ENCODE results near the gene SRD5A1. TPM values are rescaled to one million over a fixed set of nuclear protein-coding genes. Genes with fewer than 3 reads are reported as not detected.

SRD5A1 gene
- total and polyA plus RNA-seq, 2 of the 8 experiments (the other 6 are each of a cell fraction or from before 2014, with no cell fraction given) = 34.7 to 42.4 TPM

GRCh38 chr5:6674421-6674820 lies 41.2 kb downstream of the SRD5A1 start:
- Histone ChIP-seq H3K27ac (ENCODE audit: low read depth, low read length) (no peak overlapping the region), H2AFZ (ENCODE audit: low read length) (no peak overlapping the region), H3K14ac (ENCODE audit: insufficient read length) (no peak overlapping the region), H4K5ac (ENCODE audit: insufficient read length, low read depth, low read length) (no peak overlapping the region), H4K8ac (ENCODE audit: extremely low read depth, insufficient read depth, low read length) (no peak overlapping the region), H2BK5ac (ENCODE audit: low read depth, low read length) (no peak overlapping the region), H3K9me3 (ENCODE audit: insufficient read depth in 2 of 2, low read depth in 1 of 2, low read length in 1 of 2) (peaks cover 12 to 19% of the 10 kb centered on the region in 2 experiments), H2BK20ac (ENCODE audit: low read length) (no peak overlapping the region), H3K9ac (replicated peaks in 1 of 4; ENCODE audit: extremely low read depth in 1 of 4, low read depth in 3 of 4, low read length in 3 of 4) (no peak overlapping the region), H2AK5ac (ENCODE audit: low read depth, low read length) (no peak overlapping the region), H4K20me1 (replicated peaks in 1 of 2; ENCODE audit: control insufficient read depth in 1 of 2, insufficient read depth in 2 of 2, low read length in 2 of 2) (no peaks in the 10 kb centered on the region), H3K23me2 (ENCODE audit: low read depth, low read length) (no peaks in the 10 kb centered on the region), H4K91ac (replicated peaks; ENCODE audit: insufficient read length, low read length) (no peak overlapping the region), H3K27me3 (replicated peaks in 1 of 4; ENCODE audit: control insufficient read depth in 3 of 4, extremely low read depth in 1 of 4, insufficient read depth in 3 of 4, low read length in 3 of 4) (no peaks in the 10 kb centered on the region; a peak in 1 of 7 replicates), H3K23ac (ENCODE audit: insufficient read length) (no peak overlapping the region), H3K36me3 (ENCODE audit: control insufficient read depth in 2 of 4, insufficient read depth in 4 of 4, low read length in 3 of 4) (peaks cover 0 to 17% (median 1%) of the 10 kb centered on the region in 4 experiments; a peak in 4 of 8 replicates), H3K56ac (replicated peaks; ENCODE audit: insufficient read length, low read depth, low read length) (no peak overlapping the region), H3K4me1 (replicated peaks in 1 of 4; ENCODE audit: control insufficient read depth in 3 of 4, insufficient read depth in 4 of 4, low read length in 3 of 4) (no peaks in the 10 kb centered on the region), H2BK12ac (ENCODE audit: low read depth, low read length) (no peak overlapping the region), H2BK15ac (ENCODE audit: low read length) (no peak overlapping the region), H3K4ac (replicated peaks; ENCODE audit: insufficient read length, low read depth, low read length) (no peak overlapping the region), H3K18ac (ENCODE audit: extremely low read depth, low read length) (no peak overlapping the region), H3K4me3 (ENCODE audit: extremely low read depth in 1 of 4, insufficient read depth in 2 of 4, low read depth in 3 of 4, low read length in 4 of 4) (no peak overlapping the region), H3K79me1 (ENCODE audit: low read depth, low read length) (no peaks in the 10 kb centered on the region), H3K4me2 (ENCODE audit: insufficient read depth in 1 of 2, low read depth in 2 of 2, low read length in 2 of 2) (no peak overlapping the region), H2BK120ac (replicated peaks; ENCODE audit: low read depth, low read length) (no peak overlapping the region), H3K79me2 (ENCODE audit: control insufficient read depth in 1 of 2, insufficient read depth in 2 of 2, low read length in 2 of 2) (no peaks in the 10 kb centered on the region)
- FAIRE-seq (no peak), DNase-seq (ENCODE audit: low read depth in 1 of 2, low spot score in 2 of 2) (no peak)
- 93% methylated on average over 3 of the region's 3 CpGs; no CpG with 5 or more reads in 1 of the 2 experiments for WGBS, 2 experiments (ENCODE audit: extremely low coverage in 1 of 2, insufficient coverage in 1 of 2, insufficient read length in 1 of 2, insufficient replicate concordance in 2 of 2, low coverage in 1 of 2, low lambda C conversion rate in 2 of 2, missing lambda C conversion rate in 1 of 2)
- TF ChIP-seq ATF2 (IDR thresholded peaks at IDR 0.05; ENCODE audit: low read length) (no peak), GABPA (IDR thresholded peaks at IDR 0.05; ENCODE audit: borderline replicate concordance, insufficient read depth, low read length) (no peak), TEAD4 (IDR thresholded peaks at IDR 0.05; ENCODE audit: low read depth, low read length) (no peak), RAD21 (IDR thresholded peaks at IDR 0.05 in 1 of 2, conservative IDR thresholded peaks at IDR 0.05 in 1 of 2; ENCODE audit: low read depth in 2 of 2, low read length in 2 of 2) (no peak)
- POLR2A ChIA-PET (ENCODE audit: partially characterized antibody) = interaction anchor here (1.3 kb wide), 1 partner anchor 31 kb away, joined by 3 read pairs; no protein-coding TSS in a partner anchor
- CTCF ChIA-PET (ENCODE audit: partially characterized antibody) = no interaction called here

All from H1 (cell line).